Gastrocnemius medialis (tissue), 4 donors: Measurements from ENCODE around the gene GUCY1A1. TPM values are rescaled to one million over a fixed set of nuclear protein-coding genes. Genes with fewer than 3 reads are reported as not detected.

Experiments used
- ATAC-seq, 2 donors: fragments of 150-250 bp; one replicate each; pipeline ENCODE4 v1.9.1; 2016
- DNase-seq, 2 donors: peaks; one replicate each; pipeline ENCODE4 v3.0.0-alpha.2; 2019
- H3K27ac ChIP-seq, 4 donors: fragments of 200-600 bp; sonication (generic); 1 replicate in 1 of 4; 2 replicates in 3 of 4; pipeline ENCODE4 v1.5.1; 2016 to 2018; ENCODE audit warnings: mild to moderate bottlenecking in 2 of 4, moderate library complexity in 1 of 4
- H3K27me3 ChIP-seq, 3 donors: fragments of 200-600 bp; sonication (generic) in 2 of 3; 1 replicate in 1 of 3; 2 replicates in 2 of 3; pipeline versions ENCODE4 v1.5.1 to v1.6.0; 2016 to 2019; ENCODE audit warnings: mild to moderate bottlenecking in 1 of 3, moderate library complexity in 1 of 3
- H3K36me3 ChIP-seq, 2 donors: fragments of 200-600 bp; sonication (generic) in 1 of 2; one replicate each; pipeline ENCODE4 v1.5.1; 2017 to 2018
- H3K4me1 ChIP-seq, 2 donors: fragments of 200-600 bp; sonication (generic) in 1 of 2; one replicate each; pipeline ENCODE4 v1.5.1; 2016 to 2017; ENCODE audit warnings: mild to moderate bottlenecking in 2 of 2
- H3K4me3 ChIP-seq, 4 donors: fragments of 200-600 bp; sonication (generic) in 3 of 4; 1 replicate in 1 of 4; 2 replicates in 3 of 4; pipeline ENCODE4 v1.5.1; 2016 to 2019; ENCODE audit warnings: mild to moderate bottlenecking in 2 of 4
- H3K9me3 ChIP-seq, 3 donors: fragments of 200-600 bp; sonication (generic) in 2 of 3; 1 replicate in 1 of 3; 2 replicates in 2 of 3; pipeline ENCODE4 v1.5.1; 2016 to 2019
- POLR2A ChIP-seq, 2 donors: fragments of 450-650 bp; IDR thresholded peaks; one replicate each; pipeline ENCODE4 v1.6.1; 2017; ENCODE audit warnings: antibody characterized with exemption in 2 of 2, mild to moderate bottlenecking in 2 of 2, moderate library complexity in 2 of 2
- in situ Hi-C, 4 donors: fragments of 200-750 bp; cut with MboI; loops; one replicate each; pipeline versions ENCODE4 v1.15.0 to v1.8.0; 2017; ENCODE audit warnings: low sequenced_read_pairs in 4 of 4
- intact Hi-C: fragments of 100-400 bp; cut with DNase I; formaldehyde crosslinking; loops from one replicate; pipeline ENCODE4 v1.15.1; 2023; ENCODE audit warnings: low total_unique reads
- total RNA-seq, 4 donors: library from RNA; depleted of rRNA; stranded (reverse); fragments of >200 nt; gene quantifications; one replicate each; pipeline versions ENCODE4 v1.1.0 to v1.2.3, GENCODE V29; 2016
- TF ChIP-seq, protein P1 (sequence below), 5 experiments: fragments of 450-650 bp in 3 of 5; fragments of 200-600 bp in 2 of 5; sonication (generic) in 2 of 5; IDR thresholded peaks in 4 of 5; conservative IDR thresholded peaks in 1 of 5; 1 replicate in 4 of 5; 2 replicates in 1 of 5; pipeline ENCODE4 v1.5.1; 2016 to 2019; ENCODE audit warnings: antibody characterized with exemption in 5 of 5, mild to moderate bottlenecking in 3 of 5, moderate library complexity in 3 of 5

Gene GUCY1A1
- total RNA-seq, 4 donors from 2014 or later: 5.8 to 15.5 (median 9.6) TPM

DNA sequence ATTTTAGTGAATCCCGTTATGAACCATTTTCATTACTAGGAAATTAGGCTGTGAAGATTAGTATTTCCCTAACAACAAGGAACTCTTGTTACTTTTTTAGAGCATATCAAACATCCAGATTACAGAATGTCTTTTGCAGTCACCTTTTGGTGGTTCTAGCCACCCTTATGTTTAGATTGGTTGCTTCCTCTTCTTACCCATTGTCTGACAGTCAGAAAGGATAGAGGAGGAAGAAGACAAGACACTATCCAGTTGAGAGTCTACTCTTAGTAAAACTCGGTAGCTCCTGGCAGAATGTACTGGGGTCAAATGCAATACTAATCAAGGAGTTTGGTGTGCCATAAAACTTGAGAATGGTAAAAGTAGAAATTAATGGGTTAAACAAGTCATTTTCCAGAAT lies 1.6 kb upstream of the GUCY1A1 start:
- peaks cover 0 to 4% of the 10 kb centered on the region in 2 donors for H3K4me1 ChIP-seq
- intact Hi-C loops (no loop called here), in situ Hi-C loops (no loop called here)
- H3K9me3 ChIP-seq: no peaks in the 10 kb centered on the region
- H3K27me3 ChIP-seq: peaks cover 0 to 5% (median 4%) of the 10 kb centered on the region in 3 donors
- no peak for DNase-seq
- no peak for ATAC-seq
- no peak overlapping the region for H3K27ac ChIP-seq
- no peak overlapping the region for H3K4me3 ChIP-seq
- TF ChIP-seq POLR2A (IDR thresholded peaks at IDR 0.05): no peak
- TF ChIP-seq, protein P1, sequence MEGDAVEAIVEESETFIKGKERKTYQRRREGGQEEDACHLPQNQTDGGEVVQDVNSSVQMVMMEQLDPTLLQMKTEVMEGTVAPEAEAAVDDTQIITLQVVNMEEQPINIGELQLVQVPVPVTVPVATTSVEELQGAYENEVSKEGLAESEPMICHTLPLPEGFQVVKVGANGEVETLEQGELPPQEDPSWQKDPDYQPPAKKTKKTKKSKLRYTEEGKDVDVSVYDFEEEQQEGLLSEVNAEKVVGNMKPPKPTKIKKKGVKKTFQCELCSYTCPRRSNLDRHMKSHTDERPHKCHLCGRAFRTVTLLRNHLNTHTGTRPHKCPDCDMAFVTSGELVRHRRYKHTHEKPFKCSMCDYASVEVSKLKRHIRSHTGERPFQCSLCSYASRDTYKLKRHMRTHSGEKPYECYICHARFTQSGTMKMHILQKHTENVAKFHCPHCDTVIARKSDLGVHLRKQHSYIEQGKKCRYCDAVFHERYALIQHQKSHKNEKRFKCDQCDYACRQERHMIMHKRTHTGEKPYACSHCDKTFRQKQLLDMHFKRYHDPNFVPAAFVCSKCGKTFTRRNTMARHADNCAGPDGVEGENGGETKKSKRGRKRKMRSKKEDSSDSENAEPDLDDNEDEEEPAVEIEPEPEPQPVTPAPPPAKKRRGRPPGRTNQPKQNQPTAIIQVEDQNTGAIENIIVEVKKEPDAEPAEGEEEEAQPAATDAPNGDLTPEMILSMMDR (IDR thresholded peaks at IDR 0.05 in 4 of 5, conservative IDR thresholded peaks at IDR 0.05 in 1 of 5): no peak
- no peaks in the 10 kb centered on the region for H3K36me3 ChIP-seq

GRCh38 chr4:155667222-155667567 lies 547 bp downstream of the GUCY1A1 start:
- in situ Hi-C loops: no loop called here
- Histone ChIP-seq H3K4me1 (peaks cover 0 to 4% of the 10 kb centered on the region in 2 donors), H3K36me3 (no peaks in the 10 kb centered on the region), H3K9me3 (no peaks in the 10 kb centered on the region), H3K4me3 (peak overlapping the region; percentile 55 to 62 (median 60)), H3K27ac (peak overlapping the region; percentile 42 to 74 (median 70)), H3K27me3 (peaks cover 0 to 5% (median 4%) of the 10 kb centered on the region in 3 donors)
- TF ChIP-seq, protein P1 (IDR thresholded peaks at IDR 0.05 in 4 of 5, conservative IDR thresholded peaks at IDR 0.05 in 1 of 5): no peak
- no peak for TF ChIP-seq POLR2A (IDR thresholded peaks at IDR 0.05)
- peak in 1 of 2 donors; percentile 12 for DNase-seq
- ATAC-seq: peak; percentile 15 to 39
- intact Hi-C loops: no loop called here

DNA sequence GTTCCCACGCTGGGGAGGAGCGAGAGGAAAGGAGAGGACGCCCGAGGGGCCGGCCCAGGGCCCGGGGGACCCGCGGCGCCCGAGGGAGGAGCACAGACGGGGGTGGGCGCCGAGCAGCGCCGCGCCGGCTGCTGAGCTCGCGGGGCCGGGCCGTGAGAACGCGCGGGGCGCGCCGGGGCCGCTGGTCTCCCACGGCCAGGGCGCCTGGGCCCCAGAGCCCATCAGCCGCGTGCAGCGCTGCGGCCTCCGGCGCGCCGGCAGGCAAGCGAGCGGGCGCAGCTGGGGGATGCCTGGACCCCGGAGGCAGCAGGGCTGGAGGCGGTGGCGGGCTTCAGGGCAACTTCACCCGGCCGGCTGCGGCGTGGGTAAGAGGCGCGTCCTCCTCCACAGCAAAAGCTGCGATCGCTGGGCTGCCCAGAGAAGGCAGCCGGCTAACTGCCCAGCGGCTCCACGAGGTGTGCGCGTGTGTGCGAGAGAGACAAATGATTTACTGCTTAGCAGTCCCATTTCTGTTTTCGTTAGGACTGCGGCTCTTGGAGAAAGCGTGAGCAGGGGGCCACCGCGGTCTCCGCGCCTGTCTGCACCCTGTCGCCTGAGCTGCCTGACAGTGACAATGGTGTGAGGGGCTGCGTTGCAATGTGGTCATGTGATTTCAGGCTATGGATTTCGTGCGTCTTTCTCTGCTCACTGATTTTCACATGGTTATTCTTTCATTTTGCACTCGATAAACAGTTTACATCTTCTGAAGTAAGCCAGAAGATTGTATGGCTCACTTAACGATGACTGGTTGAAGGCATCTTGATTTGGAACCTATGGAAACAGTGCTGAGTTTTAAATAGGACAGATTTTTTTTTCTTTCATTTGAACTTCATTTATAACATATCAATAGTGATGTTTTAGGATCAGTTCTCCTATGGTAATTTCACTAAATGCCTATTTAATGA lies 1.2 kb downstream of the GUCY1A1 start:
- intact Hi-C loops: no loop called here
- Histone ChIP-seq H3K27ac (peak overlapping the region; percentile 42 to 74 (median 70)), H3K4me1 (peaks cover 0 to 4% of the 10 kb centered on the region in 2 donors), H3K9me3 (no peaks in the 10 kb centered on the region), H3K36me3 (no peaks in the 10 kb centered on the region), H3K27me3 (peaks cover 0 to 5% (median 4%) of the 10 kb centered on the region in 3 donors), H3K4me3 (peak overlapping the region; percentile 55 to 62 (median 60))
- in situ Hi-C loops: no loop called here
- peak in 1 of 2 donors; percentile 27 for TF ChIP-seq POLR2A (IDR thresholded peaks at IDR 0.05)
- TF ChIP-seq, protein P1 (IDR thresholded peaks at IDR 0.05 in 4 of 5, conservative IDR thresholded peaks at IDR 0.05 in 1 of 5): no peak
- ATAC-seq (peak; percentile 46 to 47), DNase-seq (no peak)

DNA sequence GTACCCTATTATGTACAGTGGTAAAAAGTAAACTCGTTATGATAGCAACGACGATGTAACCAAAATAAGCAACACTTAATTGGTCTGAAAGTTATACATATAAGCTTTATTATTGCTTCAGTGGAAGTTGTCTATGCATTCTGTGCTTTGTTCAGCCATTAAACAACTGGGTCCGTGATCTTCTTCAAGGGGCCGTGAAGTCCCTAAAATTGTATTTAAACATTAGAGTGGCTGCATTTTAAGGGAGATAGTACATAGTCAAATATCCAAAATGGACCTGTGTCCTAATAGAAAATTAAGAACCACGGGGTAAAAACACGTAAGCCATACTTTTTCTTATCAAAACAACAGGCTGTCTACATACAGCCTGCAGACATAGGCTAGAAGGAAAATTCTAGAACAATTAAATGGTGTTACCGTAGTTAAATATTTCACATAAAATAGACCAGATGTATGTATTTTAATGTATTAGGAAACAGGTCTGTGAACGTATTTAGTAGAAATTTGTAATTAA lies 2.1 kb downstream of the GUCY1A1 start:
- Histone ChIP-seq H3K27ac (peak overlapping the region; percentile 1 to 74 (median 66)), H3K4me3 (peak overlapping the region in 3 of 4 donors; percentile 55 to 62 (median 56)), H3K4me1 (peaks cover 0 to 4% of the 10 kb centered on the region in 2 donors), H3K36me3 (no peaks in the 10 kb centered on the region), H3K9me3 (no peaks in the 10 kb centered on the region), H3K27me3 (peaks cover 0 to 5% (median 4%) of the 10 kb centered on the region in 3 donors)
- no peak for TF ChIP-seq POLR2A (IDR thresholded peaks at IDR 0.05)
- TF ChIP-seq, protein P1 (IDR thresholded peaks at IDR 0.05 in 4 of 5, conservative IDR thresholded peaks at IDR 0.05 in 1 of 5): no peak
- DNase-seq (no peak), ATAC-seq (no peak)
- in situ Hi-C loops (no loop called here), intact Hi-C loops (no loop called here)
